K562 (cell line): ENCODE results near the gene CFAP221. TPM values are rescaled to one million over a fixed set of nuclear protein-coding genes. Genes with fewer than 3 reads are reported as not detected.

Source experiments
- ARNT ChIP-seq, 2 experiments: fragments of 450-650 bp; IDR thresholded peaks; 2 replicates each; pipeline ENCODE4 v1.6.1; 2016; ENCODE audit warnings: mild to moderate bottlenecking in 1 of 2
- BCL6 ChIP-seq: fragments of 250-450 bp; sonication (Bioruptor Pico); IDR thresholded peaks from 2 replicates; pipeline ENCODE4 v1.4.0; 2020
- DMBX1 ChIP-seq: fragments of 250-450 bp; sonication (Bioruptor Pico); IDR thresholded peaks from 2 replicates; pipeline ENCODE4 v1.8.0; 2022; ENCODE audit warnings: inconsistent platforms, mild to moderate bottlenecking, moderate library complexity, borderline replicate concordance
- EGR1 ChIP-seq: fragments of 450-650 bp; conservative IDR thresholded peaks from 2 replicates; pipeline ENCODE4 v1.6.1; 2017; ENCODE audit warnings: mild to moderate bottlenecking
- ETS2 ChIP-seq: IDR thresholded peaks from 2 replicates; pipeline ENCODE4 v1.6.1; 2016; ENCODE audit warnings: borderline replicate concordance, missing genetic modification characterization, mild to moderate bottlenecking, moderate library complexity, missing compliant biosample characterization; ENCODE audit not compliant: poor library complexity, severe bottlenecking
- EWSR1 ChIP-seq: fragments of 450-650 bp; IDR thresholded peaks from 2 replicates; pipeline ENCODE4 v1.6.1; 2018; ENCODE audit warnings: borderline replicate concordance, mild to moderate bottlenecking, low read depth, moderate library complexity; ENCODE audit not compliant: partially characterized antibody
- HNRNPL ChIP-seq: fragments of 200-400 bp; formaldehyde crosslinking; IDR thresholded peaks from 2 replicates; pipeline ENCODE4 v1.6.1; 2017; ENCODE audit warnings: low read depth, mild to moderate bottlenecking, low read length
- KLF13 ChIP-seq: fragments of 450-650 bp; IDR thresholded peaks from 2 replicates; pipeline ENCODE4 v1.6.1; 2016; ENCODE audit warnings: missing genetic modification characterization, low read depth, mild to moderate bottlenecking, missing compliant biosample characterization, moderate library complexity, borderline replicate concordance
- MNT ChIP-seq, 2 experiments: fragments of 450-650 bp; conservative IDR thresholded peaks; 2 replicates each; pipeline ENCODE4 v1.6.1; 2017; ENCODE audit warnings: mild to moderate bottlenecking in 2 of 2, moderate library complexity in 2 of 2
- NCOA1 ChIP-seq: fragments of 450-650 bp; IDR thresholded peaks from 2 replicates; pipeline ENCODE4 v1.6.1; 2016; ENCODE audit warnings: low read depth
- NFIC ChIP-seq: fragments of 450-650 bp; IDR thresholded peaks from 2 replicates; pipeline ENCODE4 v1.6.1; 2017; ENCODE audit warnings: mild to moderate bottlenecking, inconsistent platforms
- NR2F6 ChIP-seq: fragments of 450-650 bp; formaldehyde crosslinking; IDR thresholded peaks from 2 replicates; pipeline ENCODE4 v1.4.0; 2020; ENCODE audit warnings: mild to moderate bottlenecking
- PHTF2 ChIP-seq: fragments of 250-450 bp; sonication (Bioruptor Pico); IDR thresholded peaks from 2 replicates; pipeline ENCODE4 v1.5.0; 2021; ENCODE audit warnings: mild to moderate bottlenecking
- PKNOX1 ChIP-seq: fragments of 450-650 bp; IDR thresholded peaks from 2 replicates; pipeline ENCODE4 v1.6.1; 2016
- RFX1 ChIP-seq: fragments of 450-650 bp; IDR thresholded peaks from 2 replicates; pipeline ENCODE4 v1.6.1; 2016; ENCODE audit warnings: mild to moderate bottlenecking, moderate library complexity
- SNIP1 ChIP-seq: fragments of 450-650 bp; IDR thresholded peaks from 2 replicates; pipeline ENCODE4 v1.7.1; 2017; ENCODE audit warnings: low read depth, mild to moderate bottlenecking
- ZFP1 ChIP-seq: fragments of 450-650 bp; formaldehyde crosslinking; IDR thresholded peaks from 2 replicates; pipeline ENCODE4 v1.4.0; 2020; ENCODE audit warnings: mild to moderate bottlenecking, mixed read lengths
- ZNF24 ChIP-seq: fragments of 450-650 bp; IDR thresholded peaks from 2 replicates; pipeline ENCODE4 v1.6.1; 2016
- ZNF280B ChIP-seq: fragments of 250-450 bp; sonication (Bioruptor Pico); IDR thresholded peaks from 2 replicates; pipeline ENCODE4 v1.5.1; 2021; ENCODE audit warnings: mild to moderate bottlenecking
- polyA plus RNA-seq, 8 experiments: library from polyadenylated mRNA; depleted of rRNA in 4 of 8; stranded (reverse) in 5 of 8; unstranded in 3 of 8; fragments of >200 nt; fragmentation: Nextera tagmentation in 2 of 8; fragmentation: Illumina TruSeq in 1 of 8; extraction: Ambion mirVana in 2 of 8; extraction: Trizol in 1 of 8; gene quantifications; 2 replicates each; pipeline versions ENCODE4 v1.2.1 to v1.2.3, GENCODE V29; 2011 to 2014; ENCODE audit warnings: inconsistent platforms in 1 of 8, missing spikeins in 1 of 8
- total RNA-seq, 7 experiments: library from RNA; depleted of rRNA in 6 of 7; stranded (reverse); fragments of >200 nt in 6 of 7; fragmentation: Illumina TruSeq in 2 of 7; extraction: Trizol in 2 of 7; gene quantifications; 2 replicates each; pipeline versions ENCODE4 v1.2.1 to v1.2.3, GENCODE V29; 2011 to 2021; ENCODE audit warnings: low replicate concordance in 1 of 7
- TF ChIP-seq, protein P1 (sequence below): fragments of 250-450 bp; sonication (Bioruptor Pico); IDR thresholded peaks from 2 replicates; pipeline ENCODE4 v1.4.0; 2020; ENCODE audit warnings: borderline replicate concordance
- TF ChIP-seq, protein P2 (sequence below): sonication (generic); formaldehyde crosslinking; IDR thresholded peaks from 2 replicates; pipeline ENCODE4 v1.8.0; 2022; ENCODE audit warnings: mild to moderate bottlenecking, missing genetic modification reagents, borderline replicate concordance

CFAP221 gene
- total and polyA plus RNA-seq, 9 of the 15 experiments (the other 6 are each of a cell fraction or from before 2014, with no cell fraction given): 0.09 to 1.4 (median 0.65) TPM

DNA sequence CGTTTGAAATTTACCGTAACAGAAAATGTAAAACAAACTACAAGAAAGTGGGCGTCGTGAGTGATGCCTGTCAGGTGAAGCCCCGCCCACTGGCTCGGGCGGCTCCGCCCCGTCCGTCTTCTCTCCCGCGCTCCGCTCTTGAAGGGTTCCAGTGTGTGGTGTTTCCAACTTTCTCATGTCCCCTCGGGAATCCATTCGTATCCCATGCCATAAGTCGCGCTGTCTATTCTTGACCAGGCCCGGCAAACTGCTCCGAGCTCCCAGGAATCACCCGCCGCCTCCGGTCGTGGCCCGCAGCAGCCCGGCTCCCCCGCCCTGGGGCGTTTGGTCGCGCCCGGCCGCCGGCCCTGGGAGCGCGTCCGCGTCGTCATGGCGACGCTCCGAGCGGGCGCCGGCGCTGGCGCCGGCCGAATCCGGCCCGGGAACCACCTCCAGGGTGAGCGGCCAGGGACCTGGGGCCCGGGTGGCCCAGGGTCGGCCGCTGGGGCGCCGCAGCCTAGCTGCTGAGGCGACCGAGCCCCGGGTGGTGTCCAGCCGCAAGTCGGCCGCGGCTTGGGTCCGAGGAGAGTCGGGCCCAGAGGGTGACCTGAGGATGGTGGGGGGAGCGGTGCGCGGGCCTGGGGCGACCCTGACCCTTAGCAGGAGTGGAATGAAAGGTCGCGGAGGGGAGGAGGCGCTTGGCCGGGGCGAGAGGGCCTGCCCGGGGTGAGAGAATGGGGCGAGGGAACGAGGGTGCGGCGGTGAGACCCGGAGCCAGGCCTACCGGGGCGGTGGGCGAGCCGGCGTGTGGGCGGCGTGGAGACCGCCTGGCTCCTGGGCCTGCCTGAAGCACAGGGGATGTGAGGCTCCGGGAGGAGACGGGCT, at the start of gene CFAP221 (continued):
- TF ChIP-seq ZNF280B (CRISPR knock-in tag) (no peak), ARNT (IDR thresholded peaks at IDR 0.05) (no peak), NCOA1 (no peak), RFX1 (peak; percentile 83), MNT (conservative IDR thresholded peaks at IDR 0.05) (peak; percentile 63 to 83; a peak in 3 of 4 replicates), EGR1 (peak; percentile 77), BCL6 (CRISPR knock-in tag) (no peak), NFIC (0 out of 2 replicates have a peak, but pooled peaks have one; percentile 4), DMBX1 (CRISPR knock-in tag) (no peak), KLF13 (tag) (peak; percentile 48; the same call in 1 of the 2 replicates), ZNF24 (no peak), HNRNPL (no peak), ETS2 (tag) (no peak), NR2F6 (CRISPR knock-in tag) (no peak), SNIP1 (no peak), EWSR1 (no peak), PKNOX1 (peak; percentile 97), ZFP1 (CRISPR knock-in tag) (no peak), PHTF2 (no peak)
- TF ChIP-seq, protein P1, sequence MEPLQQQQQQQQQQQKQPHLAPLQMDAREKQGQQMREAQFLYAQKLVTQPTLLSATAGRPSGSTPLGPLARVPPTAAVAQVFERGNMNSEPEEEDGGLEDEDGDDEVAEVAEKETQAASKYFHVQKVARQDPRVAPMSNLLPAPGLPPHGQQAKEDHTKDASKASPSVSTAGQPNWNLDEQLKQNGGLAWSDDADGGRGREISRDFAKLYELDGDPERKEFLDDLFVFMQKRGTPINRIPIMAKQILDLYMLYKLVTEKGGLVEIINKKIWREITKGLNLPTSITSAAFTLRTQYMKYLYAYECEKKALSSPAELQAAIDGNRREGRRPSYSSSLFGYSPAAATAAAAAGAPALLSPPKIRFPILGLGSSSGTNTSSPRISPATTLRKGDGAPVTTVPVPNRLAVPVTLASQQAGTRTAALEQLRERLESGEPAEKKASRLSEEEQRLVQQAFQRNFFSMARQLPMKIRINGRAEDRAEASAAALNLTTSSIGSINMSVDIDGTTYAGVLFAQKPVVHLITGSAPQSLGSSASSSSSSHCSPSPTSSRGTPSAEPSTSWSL (CRISPR knock-in tag): no peak
- TF ChIP-seq, protein P2, sequence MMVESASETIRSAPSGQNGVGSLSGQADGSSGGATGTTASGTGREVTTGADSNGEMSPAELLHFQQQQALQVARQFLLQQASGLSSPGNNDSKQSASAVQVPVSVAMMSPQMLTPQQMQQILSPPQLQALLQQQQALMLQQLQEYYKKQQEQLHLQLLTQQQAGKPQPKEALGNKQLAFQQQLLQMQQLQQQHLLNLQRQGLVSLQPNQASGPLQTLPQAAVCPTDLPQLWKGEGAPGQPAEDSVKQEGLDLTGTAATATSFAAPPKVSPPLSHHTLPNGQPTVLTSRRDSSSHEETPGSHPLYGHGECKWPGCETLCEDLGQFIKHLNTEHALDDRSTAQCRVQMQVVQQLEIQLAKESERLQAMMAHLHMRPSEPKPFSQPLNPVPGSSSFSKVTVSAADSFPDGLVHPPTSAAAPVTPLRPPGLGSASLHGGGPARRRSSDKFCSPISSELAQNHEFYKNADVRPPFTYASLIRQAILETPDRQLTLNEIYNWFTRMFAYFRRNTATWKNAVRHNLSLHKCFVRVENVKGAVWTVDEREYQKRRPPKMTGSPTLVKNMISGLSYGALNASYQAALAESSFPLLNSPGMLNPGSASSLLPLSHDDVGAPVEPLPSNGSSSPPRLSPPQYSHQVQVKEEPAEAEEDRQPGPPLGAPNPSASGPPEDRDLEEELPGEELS (CRISPR knock-in tag): no peak
